OCI-LY7 (cell line): ENCODE results near the gene CHCHD5. TPM values are rescaled to one million over a fixed set of nuclear protein-coding genes. Genes with fewer than 3 reads are reported as not detected.

Experiments
- BruUV-seq: library from RNA; stranded (reverse); fragments of 400-500 nt; replicated peaks from 2 replicates; lab custom pipeline; 2021; lab: Mats Ljungman, UMichigan
- CTCF ChIA-PET: fragments of 300-600 bp; sonication (Branson Sonifier 250); formaldehyde crosslinking; loops from one replicate; lab custom pipeline; 2022; ENCODE audit warnings: antibody characterized with exemption; ENCODE audit not compliant: unreplicated experiment; lab: Charles Lee
- POLR2A ChIA-PET: fragments of 300-600 bp; sonication (Branson Sonifier 250); formaldehyde crosslinking; loops from one replicate; lab custom pipeline; 2022; ENCODE audit warnings: antibody characterized with exemption; lab: Charles Lee
- DNase-seq: peaks from one replicate; pipeline ENCODE4 v3.0.0-alpha.2; 2015; ENCODE audit warnings: low spot score
- H2AFZ ChIP-seq: fragments of 200-600 bp; sonication (generic), shearing (Covaris generic); 2 replicates; pipeline ENCODE4 v1.6.1; 2014; ENCODE audit warnings: mild to moderate bottlenecking, antibody characterized with exemption, low read length, moderate library complexity
- H3K27ac ChIP-seq: fragments of 200-600 bp; sonication (generic); 2 replicates; pipeline ENCODE4 v1.5.1; 2014; ENCODE audit warnings: mixed run types, low read depth, mild to moderate bottlenecking, moderate library complexity, low read length, inconsistent platforms; ENCODE audit not compliant: poor library complexity, severe bottlenecking
- H3K36me3 ChIP-seq: fragments of 200-600 bp; sonication (generic); 2 replicates; pipeline ENCODE4 v1.6.1; 2014; ENCODE audit warnings: mild to moderate bottlenecking, antibody characterized with exemption, low read length, moderate library complexity, mixed read lengths; ENCODE audit not compliant: insufficient read depth
- H3K4me1 ChIP-seq: fragments of 200-600 bp; sonication (generic); 2 replicates; pipeline ENCODE4 v1.5.1; 2014; ENCODE audit warnings: mild to moderate bottlenecking, low read length; ENCODE audit not compliant: insufficient read depth, poor library complexity, severe bottlenecking
- H3K4me2 ChIP-seq: fragments of 200-600 bp; sonication (generic); 2 replicates; pipeline ENCODE4 v1.6.1; 2014; ENCODE audit warnings: mild to moderate bottlenecking, low read length
- H3K4me3 ChIP-seq: fragments of 200-600 bp; sonication (generic); 2 replicates; pipeline ENCODE4 v1.5.1; 2014; ENCODE audit warnings: mild to moderate bottlenecking, low read depth, low read length; ENCODE audit not compliant: poor library complexity, severe bottlenecking
- H3K79me2 ChIP-seq: fragments of 200-600 bp; sonication (generic); 2 replicates; pipeline ENCODE4 v1.6.1; 2016; ENCODE audit warnings: low read depth, mild to moderate bottlenecking, low read length, moderate library complexity, mixed read lengths; ENCODE audit not compliant: insufficient read depth
- H3K9me2 ChIP-seq: fragments of 200-600 bp; sonication (generic); 2 replicates; pipeline ENCODE4 v1.6.1; 2016; ENCODE audit warnings: mild to moderate bottlenecking, low read length, mixed read lengths; ENCODE audit not compliant: insufficient read depth
- H3K9me3 ChIP-seq: fragments of 200-600 bp; sonication (generic); 2 replicates; pipeline ENCODE4 v1.6.1; 2014; ENCODE audit warnings: mild to moderate bottlenecking, mixed run types, low read length, mixed read lengths
- H4K20me1 ChIP-seq: fragments of 200-600 bp; sonication (generic); 2 replicates; pipeline ENCODE4 v1.6.1; 2014; ENCODE audit warnings: mild to moderate bottlenecking, antibody characterized with exemption, low read length, moderate library complexity, mixed read lengths; ENCODE audit not compliant: insufficient read depth
- EZH2phosphoT487 ChIP-seq: fragments of 200-600 bp; sonication (generic); IDR thresholded peaks from 2 replicates; pipeline ENCODE4 v1.6.1; 2018; ENCODE audit warnings: low read depth, borderline replicate concordance, mild to moderate bottlenecking, mixed run types, antibody characterized with exemption, low read length, moderate library complexity, mixed read lengths
- intact Hi-C: fragments of 100-400 bp; cut with micrococcal nuclease; formaldehyde crosslinking; loops from one replicate; pipeline ENCODE4 v1.10.0; 2022; ENCODE audit not compliant: unreplicated experiment
- total RNA-seq, 2 experiments: library from RNA; depleted of rRNA in 1 of 2; stranded (reverse); fragments of >200 nt in 1 of 2; shearing (Covaris generic) in 1 of 2; gene quantifications; 2 replicates each; pipeline ENCODE4 v1.2.3, GENCODE V29; 2014 to 2022
- TF ChIP-seq, protein P1 (sequence below): fragments of 200-600 bp; sonication (generic); conservative IDR thresholded peaks from 2 replicates; pipeline ENCODE4 v1.5.1; 2014; ENCODE audit warnings: mild to moderate bottlenecking, antibody characterized with exemption, low read length, moderate library complexity, mixed read lengths

The CHCHD5 gene
- total RNA-seq, 2 experiments from 2014 or later, result 22.5 to 36.0 TPM

GRCh38 chr2:112593736-112594135, 9.3 kb downstream of the CHCHD5 start:
- TF ChIP-seq, protein P1, sequence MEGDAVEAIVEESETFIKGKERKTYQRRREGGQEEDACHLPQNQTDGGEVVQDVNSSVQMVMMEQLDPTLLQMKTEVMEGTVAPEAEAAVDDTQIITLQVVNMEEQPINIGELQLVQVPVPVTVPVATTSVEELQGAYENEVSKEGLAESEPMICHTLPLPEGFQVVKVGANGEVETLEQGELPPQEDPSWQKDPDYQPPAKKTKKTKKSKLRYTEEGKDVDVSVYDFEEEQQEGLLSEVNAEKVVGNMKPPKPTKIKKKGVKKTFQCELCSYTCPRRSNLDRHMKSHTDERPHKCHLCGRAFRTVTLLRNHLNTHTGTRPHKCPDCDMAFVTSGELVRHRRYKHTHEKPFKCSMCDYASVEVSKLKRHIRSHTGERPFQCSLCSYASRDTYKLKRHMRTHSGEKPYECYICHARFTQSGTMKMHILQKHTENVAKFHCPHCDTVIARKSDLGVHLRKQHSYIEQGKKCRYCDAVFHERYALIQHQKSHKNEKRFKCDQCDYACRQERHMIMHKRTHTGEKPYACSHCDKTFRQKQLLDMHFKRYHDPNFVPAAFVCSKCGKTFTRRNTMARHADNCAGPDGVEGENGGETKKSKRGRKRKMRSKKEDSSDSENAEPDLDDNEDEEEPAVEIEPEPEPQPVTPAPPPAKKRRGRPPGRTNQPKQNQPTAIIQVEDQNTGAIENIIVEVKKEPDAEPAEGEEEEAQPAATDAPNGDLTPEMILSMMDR, result no peak
- TF ChIP-seq EZH2phosphoT487, result no peak
- Histone ChIP-seq H3K79me2 (no peaks in the 10 kb centered on the region), H3K27ac (no peak overlapping the region), H3K9me3 (no peaks in the 10 kb centered on the region), H3K4me2 (no peak overlapping the region), H3K4me1 (no peaks in the 10 kb centered on the region), H4K20me1 (no peaks in the 10 kb centered on the region), H3K9me2 (no peaks in the 10 kb centered on the region), H3K4me3 (no peak overlapping the region), H3K36me3 (no peaks in the 10 kb centered on the region), H2AFZ (no peak overlapping the region)
- DNase-seq, result no peak
- intact Hi-C loops, result no loop called here
- BruUV-seq, result no TSS peak
- CTCF ChIA-PET, result no interaction called here
- POLR2A ChIA-PET, result interaction anchor here (0.7 kb wide), 1 partner anchor 9 kb away, joined by 5 read pairs; the partner anchor contains the start of gene CHCHD5

DNA sequence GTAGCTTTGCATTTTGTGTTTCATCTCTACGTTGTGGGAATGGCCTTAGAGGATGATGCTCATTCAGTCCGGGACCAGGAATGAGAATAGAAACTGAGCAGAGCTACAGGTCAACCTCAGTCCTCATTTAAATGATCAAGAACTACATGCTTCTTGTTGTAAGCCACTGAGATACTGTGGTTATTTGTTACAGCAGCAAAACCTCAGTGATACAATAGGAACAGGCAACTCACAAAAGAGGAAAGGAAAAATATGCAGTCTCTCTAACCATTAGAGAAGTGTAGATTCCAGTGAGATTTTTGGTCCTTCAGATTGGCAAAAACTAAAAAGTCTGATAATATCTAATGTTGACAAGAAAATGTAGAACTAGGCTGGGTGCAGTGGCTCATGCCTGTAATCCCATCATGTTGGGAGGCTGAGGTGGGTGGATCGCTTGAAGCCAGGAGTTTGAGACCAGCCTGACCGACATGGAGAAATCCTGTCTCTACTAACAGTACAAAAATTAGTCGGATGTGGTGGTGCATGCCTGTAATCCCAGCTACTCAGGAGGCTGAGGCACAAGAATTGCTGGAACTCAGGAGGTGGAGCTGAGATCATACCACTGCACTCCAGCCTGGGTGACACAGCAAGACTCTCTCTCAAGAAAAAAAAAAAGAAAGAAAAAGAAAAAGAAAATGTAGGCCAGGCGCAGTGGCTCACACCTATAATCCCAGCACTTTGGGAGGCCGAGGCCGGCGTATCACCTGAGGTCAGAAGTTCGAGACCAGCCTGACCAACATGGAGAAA, 13.3 kb downstream of the CHCHD5 start:
- POLR2A ChIA-PET, result no interaction called here
- Histone ChIP-seq H3K9me3 (no peaks in the 10 kb centered on the region), H3K9me2 (no peaks in the 10 kb centered on the region), H3K36me3 (no peaks in the 10 kb centered on the region), H3K4me3 (no peak overlapping the region), H2AFZ (no peak overlapping the region), H3K4me2 (no peak overlapping the region), H3K4me1 (no peaks in the 10 kb centered on the region), H4K20me1 (no peaks in the 10 kb centered on the region), H3K27ac (no peak overlapping the region), H3K79me2 (no peaks in the 10 kb centered on the region)
- BruUV-seq, result no TSS peak
- CTCF ChIA-PET, result interaction anchor here (0.6 kb wide), 1 partner anchor 23 kb away, joined by 3 read pairs; no protein-coding TSS in a partner anchor
- TF ChIP-seq, protein P1, result no peak
- TF ChIP-seq EZH2phosphoT487, result no peak
- DNase-seq, result no peak
- intact Hi-C loops, result no loop called here

- H2AFZ ChIP-seq, result no peak overlapping the region
- ChIA-PET POLR2A (interaction anchor here (0.6 kb wide), 2 partner anchors 141 to 708 kb away, joined by 3 to 4 read pairs; no protein-coding TSS in a partner anchor), CTCF (no interaction called here)
- no peaks in the 10 kb centered on the region for H3K36me3 ChIP-seq
- no peaks in the 10 kb centered on the region for H4K20me1 ChIP-seq
- DNase-seq, result no peak
- TF ChIP-seq, protein P1, result no peak
- intact Hi-C loops, result loop anchor here (1.0 to 10.0 kb wide), 2 partner anchors 126 to 354 kb away; no protein-coding TSS in a partner anchor
- H3K27ac ChIP-seq, result no peak overlapping the region
- no peaks in the 10 kb centered on the region for H3K4me1 ChIP-seq
- BruUV-seq, result no TSS peak
- H3K4me2 ChIP-seq, result no peak overlapping the region
- no peaks in the 10 kb centered on the region for H3K79me2 ChIP-seq
- no peak overlapping the region for H3K4me3 ChIP-seq
- no peaks in the 10 kb centered on the region for H3K9me3 ChIP-seq
- H3K9me2 ChIP-seq, result no peaks in the 10 kb centered on the region
Measured at GRCh38 chr2:112600634-112601033, 16.2 kb downstream of the CHCHD5 start.
